NCI-H1436 treated with DMSO at 0.1 percent for 48 hours (cell line): Measurements from ENCODE around the gene CCDC187.
A peak's percentile ranks its signal among the peaks of the same experiment; 100 is the strongest.

Experiments used
- DNase-seq: peaks from one replicate; lab custom pipeline; 2025; lab: John Stamatoyannopoulos, UW

CCDC187 gene

DNA sequence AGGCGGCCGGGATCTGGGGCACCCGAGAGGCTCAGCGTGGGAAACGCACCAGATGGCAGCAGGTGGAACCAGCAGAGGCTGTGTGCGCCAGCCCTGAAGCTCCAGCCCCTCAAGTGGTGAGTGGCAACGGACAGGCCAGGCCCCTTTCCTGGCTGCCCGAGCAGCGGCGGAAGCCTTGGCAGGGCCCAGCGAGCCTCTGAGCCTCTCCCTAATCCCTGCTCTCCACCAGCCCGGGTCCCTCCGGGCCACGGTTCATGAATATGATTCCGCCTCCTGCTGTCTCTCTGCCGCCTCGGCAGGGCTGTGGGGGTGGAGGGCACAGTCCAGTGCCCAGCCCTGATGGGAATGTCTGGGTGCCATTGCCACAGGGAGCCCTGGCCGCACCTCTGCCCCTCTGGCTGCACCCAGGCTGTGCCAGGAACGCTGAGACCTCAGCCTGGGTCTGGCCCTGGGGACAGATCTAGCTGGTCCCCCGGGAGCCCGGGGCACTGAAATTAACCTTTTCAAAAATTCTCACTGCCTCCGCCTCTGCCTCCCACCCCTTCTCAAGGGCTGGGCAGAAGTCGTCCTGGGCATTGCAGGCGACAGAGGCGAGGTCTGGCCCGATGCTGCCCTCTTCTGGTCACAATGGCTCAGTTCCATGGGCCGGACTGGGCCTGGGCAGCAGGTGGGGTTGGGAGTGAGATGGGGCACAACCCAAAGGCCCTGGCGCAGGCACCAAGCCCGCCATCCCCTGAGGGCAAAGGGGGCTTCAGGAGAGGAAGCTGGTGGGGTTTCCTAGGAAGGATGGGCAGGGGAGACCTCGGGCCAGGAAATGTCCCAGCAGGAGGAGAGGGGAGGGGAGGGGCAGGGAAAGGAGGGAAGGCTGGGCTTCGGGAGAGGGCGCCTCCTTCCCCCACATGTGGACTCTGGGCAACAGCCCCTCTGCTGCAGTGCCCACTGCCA lies 20.3 kb downstream of the CCDC187 start:
- no peak for DNase-seq

- no peak for DNase-seq
Observed at GRCh38 chr9:136282272-136282861, 21.5 kb downstream of the CCDC187 start.

- DNase-seq, result no peak
Observed at GRCh38 chr9:136281421-136282271, 22.2 kb downstream of the CCDC187 start.

DNA sequence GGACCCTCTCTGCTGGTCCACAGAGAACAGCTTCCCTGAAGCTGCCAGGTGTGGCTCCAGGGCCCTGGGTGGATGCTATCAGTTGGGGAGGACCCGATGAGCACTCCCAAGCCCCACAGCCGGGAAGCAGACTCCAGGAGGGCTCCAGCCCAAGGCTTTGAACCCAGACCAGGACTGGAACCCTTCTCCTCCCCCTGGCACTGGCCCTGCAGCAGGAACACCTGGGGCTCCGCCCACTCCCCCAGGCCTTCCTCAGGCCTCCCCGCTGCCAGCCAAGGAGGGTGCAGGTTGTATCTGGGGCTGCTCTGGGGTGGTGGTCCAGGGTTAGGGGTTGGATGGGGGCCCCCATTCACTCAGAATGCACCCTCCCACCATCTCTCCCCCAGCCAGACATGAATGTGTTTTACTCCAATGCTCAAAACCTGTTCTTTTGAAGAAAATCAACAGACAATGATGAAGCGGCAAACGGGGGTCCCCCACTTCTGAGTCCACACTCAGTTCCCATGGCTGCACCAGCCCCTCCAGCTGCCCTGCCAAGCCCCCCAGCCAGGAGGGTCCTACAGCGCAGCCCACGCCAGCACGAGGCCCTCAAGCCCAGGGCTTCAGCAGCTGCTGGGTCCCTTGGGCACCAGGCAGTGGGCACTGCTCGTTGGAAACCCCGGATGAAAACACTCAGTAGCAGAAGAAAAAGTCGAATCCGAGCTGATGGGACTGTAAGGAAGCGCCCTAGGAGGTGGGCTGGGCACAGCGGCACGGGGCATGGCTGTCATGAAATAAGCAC lies 23.2 kb downstream of the CCDC187 start:
- DNase-seq, result no peak

- no peak for DNase-seq
Observed at GRCh38 chr9:136279471-136279870, 24.4 kb downstream of the CCDC187 start.

DNA sequence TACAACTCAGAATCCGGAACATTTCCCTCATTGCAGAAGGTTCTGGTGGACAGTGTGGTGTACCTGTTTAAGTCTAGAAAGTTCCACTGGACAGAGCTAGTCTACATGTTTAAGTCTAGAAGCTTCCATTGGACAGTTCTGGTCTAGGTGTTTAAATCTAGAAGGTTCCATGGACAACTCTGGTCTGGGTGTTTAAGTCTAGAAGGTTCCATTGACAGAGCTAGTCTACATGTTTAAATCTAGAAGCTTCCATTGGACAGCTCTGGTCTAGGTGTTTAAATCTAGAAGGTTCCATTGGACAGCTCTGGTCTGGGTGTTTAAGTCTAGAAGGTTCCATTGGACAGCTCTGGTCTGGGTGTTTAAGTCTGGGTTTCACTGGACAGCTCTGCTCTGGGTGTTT lies 25.0 kb downstream of the CCDC187 start:
- DNase-seq, result no peak

- DNase-seq, result no peak
Observed at GRCh38 chr9:136278221-136278620, 25.7 kb downstream of the CCDC187 start.

GRCh38 chr9:136277746-136278145 lies 26.1 kb downstream of the CCDC187 start:
- DNase-seq, result no peak

GRCh38 chr9:136276716-136277115 lies 27.2 kb downstream of the CCDC187 start:
- no peak for DNase-seq

GRCh38 chr9:136275655-136276429 lies 28.1 kb downstream of the CCDC187 start:
- DNase-seq, result no peak

- no peak for DNase-seq
Observed at GRCh38 chr9:136274786-136275654, 28.9 kb downstream of the CCDC187 start.

DNA sequence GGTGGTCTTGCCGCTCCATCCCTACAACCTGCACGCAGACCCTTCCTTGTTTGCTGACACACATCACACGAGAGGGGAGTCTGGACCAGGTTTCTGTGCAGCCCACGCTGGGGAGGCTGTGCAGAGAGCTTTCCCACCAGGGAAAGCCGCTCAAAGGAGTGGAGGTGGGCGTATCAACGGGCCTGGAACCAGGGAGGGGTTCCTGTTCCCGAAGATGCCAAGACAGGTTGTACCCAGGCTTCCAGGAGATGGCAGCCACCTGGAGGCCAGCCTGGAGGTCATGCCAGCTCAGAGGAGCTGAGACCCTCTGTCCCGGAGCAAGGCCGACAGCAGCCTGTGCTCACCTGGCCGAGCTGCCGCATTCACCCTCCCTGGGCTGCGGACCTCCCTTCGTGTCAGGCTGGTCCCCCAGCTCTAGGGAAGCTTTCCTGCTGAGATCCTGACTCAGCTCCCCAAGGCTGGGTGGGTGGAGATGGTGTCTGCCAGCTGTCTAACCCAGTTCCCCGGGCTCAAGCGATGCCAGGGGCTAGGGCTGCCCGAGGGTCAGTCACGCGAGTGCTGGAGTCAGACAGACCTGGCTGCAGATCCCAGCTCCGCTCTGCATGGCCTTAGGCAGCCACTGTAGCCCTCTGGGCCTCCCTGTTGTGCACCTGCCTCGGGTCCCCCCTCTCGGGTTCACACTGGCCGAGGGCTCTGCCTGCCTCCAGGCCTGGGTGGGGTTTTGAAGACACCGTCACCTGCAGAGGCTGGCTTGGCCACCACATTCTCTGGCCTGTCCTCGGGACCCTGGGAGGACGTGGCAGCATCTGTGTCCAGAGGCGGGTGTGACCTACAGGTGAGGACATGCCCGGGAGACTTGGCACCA lies 29.7 kb downstream of the CCDC187 start:
- DNase-seq, result no peak

GRCh38 chr9:136273244-136273865 lies 30.5 kb downstream of the CCDC187 start:
- DNase-seq, result no peak

GRCh38 chr9:136270173-136270705 lies 33.7 kb downstream of the CCDC187 start:
- no peak for DNase-seq

DNA sequence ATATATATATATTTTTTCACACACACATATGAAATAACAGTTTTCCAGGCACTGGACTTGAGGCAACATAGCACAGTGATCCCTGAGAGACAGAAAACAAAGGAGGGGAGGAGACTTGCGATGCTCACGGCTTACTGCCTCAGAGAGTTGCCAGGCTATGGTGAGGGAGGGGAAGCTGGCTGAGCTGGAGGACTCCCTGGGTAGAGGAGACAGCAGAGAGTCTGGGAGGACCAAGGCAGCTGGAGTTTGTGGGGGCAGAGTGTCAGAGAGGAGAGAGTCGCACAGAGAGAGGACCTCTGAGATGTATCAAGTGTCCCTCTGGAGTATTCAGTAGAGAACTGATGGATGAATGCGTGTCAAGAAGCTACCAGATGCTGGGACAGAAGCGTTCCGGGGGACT lies 35.2 kb downstream of the CCDC187 start:
- DNase-seq, result no peak

DNA sequence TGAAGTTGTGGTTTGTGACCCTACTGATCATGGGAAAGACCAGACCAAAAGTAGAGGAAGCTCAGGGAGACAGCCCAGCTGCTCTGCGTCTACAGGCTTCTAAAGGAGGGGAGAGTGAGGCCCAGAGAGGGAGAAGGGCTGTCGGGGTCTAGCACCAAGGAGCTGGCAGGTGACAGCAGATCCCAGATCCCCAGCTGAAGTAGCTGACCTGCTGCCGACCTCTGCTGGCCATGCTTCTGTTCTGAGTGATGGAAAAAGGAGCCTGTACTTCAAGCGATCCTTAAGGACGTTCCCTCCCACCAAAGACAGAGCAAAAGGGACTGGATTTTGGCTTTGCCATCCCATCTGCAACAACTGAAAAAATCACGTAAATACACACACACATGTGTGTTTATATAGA lies 35.6 kb downstream of the CCDC187 start:
- no peak for DNase-seq

DNA sequence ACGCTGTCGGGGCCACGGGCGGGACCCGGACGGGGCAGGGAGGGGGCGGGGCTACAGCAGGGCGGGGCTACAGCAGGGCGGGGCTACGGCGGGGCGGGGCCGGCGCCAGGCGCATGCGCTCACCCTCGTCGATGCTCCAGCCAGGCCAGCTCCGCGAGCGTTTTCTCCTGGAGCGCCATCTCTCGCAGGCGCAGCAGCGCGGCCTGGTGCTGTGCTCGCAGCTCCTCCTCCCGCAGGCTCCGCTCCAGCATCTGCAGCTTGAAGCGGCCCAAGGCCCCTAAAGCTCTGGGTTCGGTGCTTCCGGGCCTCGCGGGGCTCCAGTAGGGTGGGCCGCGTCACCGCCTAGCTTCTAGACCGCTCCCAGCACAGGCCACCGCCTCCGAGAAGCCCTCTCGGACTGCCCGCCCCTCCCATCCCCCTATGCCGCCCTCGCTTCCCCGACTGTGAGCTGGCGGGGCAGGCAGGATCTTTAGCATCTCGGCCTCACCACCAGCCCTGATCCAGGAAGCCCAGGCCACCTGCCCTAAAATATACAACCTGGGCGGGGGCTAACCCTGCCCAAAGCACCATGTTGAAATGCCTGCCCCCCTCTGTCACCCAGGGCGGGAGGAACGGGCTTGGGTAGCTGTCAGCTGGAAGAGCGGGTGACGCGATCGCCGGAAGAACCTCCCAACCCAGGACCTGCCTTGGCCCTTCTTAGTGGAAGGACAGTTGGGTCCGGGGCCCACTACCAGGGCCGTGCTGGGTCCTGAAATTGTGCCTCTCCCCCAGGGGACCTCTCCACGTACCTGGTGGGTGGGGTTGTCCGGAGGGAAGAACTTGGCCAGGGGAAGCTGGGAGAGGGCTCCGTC lies 36.4 kb downstream of the CCDC187 start:
- DNase-seq, result peak; percentile 35
